Measurements from ENCODE around the gene SSRP1.
"Not testable (repeated sequence)": the region's sequence is repeated elsewhere in the genome, so short reads cannot be mapped to it uniquely, and the experiment has no call there.

The SSRP1 gene

GRCh38 chr11:57341250-57341808 is 5.6 kb upstream of the SSRP1 start:
- Mint-ChIP-seq H3K9me3 (no peaks in the 10 kb centered on the region), H3K4me3 (no peak overlapping the region), H3K27ac (ENCODE audit: low read depth) (no peak overlapping the region)

GRCh38 chr11:57340039-57340615 is 4.4 kb upstream of the SSRP1 start:
- ATAC-seq (replicated peaks; ENCODE audit: extremely low read depth, poor library complexity, severe bottlenecking): no peak
- no peak overlapping the region for H3K27ac Mint-ChIP-seq (ENCODE audit: low read depth)
- no peaks in the 10 kb centered on the region for H3K27me3 Mint-ChIP-seq
- H3K4me3 Mint-ChIP-seq: no peak overlapping the region
- no peaks in the 10 kb centered on the region for H3K9me3 Mint-ChIP-seq
- H3K36me3 Mint-ChIP-seq (ENCODE audit: insufficient read depth): peaks cover 8% of the 10 kb centered on the region
- peaks cover 12% of the 10 kb centered on the region for H3K4me1 Mint-ChIP-seq
- DNase-seq (ENCODE audit: low spot score in 2 of 2): no peak

More at GRCh38 chr11:57341250-57341808, 5.6 kb upstream of the SSRP1 start:
- Mint-ChIP-seq H3K27me3 (no peaks in the 10 kb centered on the region), H3K36me3 (ENCODE audit: insufficient read depth) (peaks cover 3% of the 10 kb centered on the region), H3K4me1 (peaks cover 10% of the 10 kb centered on the region)
- ATAC-seq (replicated peaks; ENCODE audit: extremely low read depth, poor library complexity, severe bottlenecking) (no peak), DNase-seq (ENCODE audit: low spot score in 2 of 2) (no peak)

- H3K4me3 Mint-ChIP-seq: no peak overlapping the region
- H3K9me3 Mint-ChIP-seq: no peaks in the 10 kb centered on the region
- peaks cover 20% of the 10 kb centered on the region for H3K4me1 Mint-ChIP-seq
- H3K27me3 Mint-ChIP-seq: no peaks in the 10 kb centered on the region
- no peak overlapping the region for H3K27ac Mint-ChIP-seq (ENCODE audit: low read depth)
- no peak for DNase-seq (ENCODE audit: low spot score in 2 of 2)
- peaks cover 9% of the 10 kb centered on the region for H3K36me3 Mint-ChIP-seq (ENCODE audit: insufficient read depth)
- ATAC-seq (replicated peaks; ENCODE audit: extremely low read depth, poor library complexity, severe bottlenecking): no peak
Measured at GRCh38 chr11:57339328-57339727, 3.6 kb upstream of the SSRP1 start.

- DNase-seq (ENCODE audit: low spot score in 2 of 2) (no peak), ATAC-seq (replicated peaks; ENCODE audit: extremely low read depth, poor library complexity, severe bottlenecking) (no peak)
- no peaks in the 10 kb centered on the region for H3K9me3 Mint-ChIP-seq
- peaks cover 26% of the 10 kb centered on the region for H3K4me1 Mint-ChIP-seq
- peak within 1 kb of the TSS; percentile 56 for H3K27ac Mint-ChIP-seq (ENCODE audit: low read depth)
- no peaks in the 10 kb centered on the region for H3K27me3 Mint-ChIP-seq
- peaks cover 14% of the 10 kb centered on the region for H3K36me3 Mint-ChIP-seq (ENCODE audit: insufficient read depth)
- H3K4me3 Mint-ChIP-seq: no peak within 1 kb of the TSS
Measured at GRCh38 chr11:57338142-57338541, 2.5 kb upstream of the SSRP1 start, which contains the start of gene P2RX3. P2RX3 (plus strand) TSS chr11:57338352; CDS start chr11:57338551, 199 bp downstream.

GRCh38 chr11:57336856-57337255 is 1.2 kb upstream of the SSRP1 start:
- peaks cover 26% of the 10 kb centered on the region for H3K4me1 Mint-ChIP-seq
- not testable (repeated sequence) for ATAC-seq (replicated peaks; ENCODE audit: extremely low read depth, poor library complexity, severe bottlenecking); H3K27me3 Mint-ChIP-seq; DNase-seq (ENCODE audit: low spot score in 2 of 2); H3K9me3 Mint-ChIP-seq
- peak overlapping the region; percentile 97 for H3K27ac Mint-ChIP-seq (ENCODE audit: low read depth)
- H3K4me3 Mint-ChIP-seq: peak overlapping the region; percentile 84
- H3K36me3 Mint-ChIP-seq (ENCODE audit: insufficient read depth): peaks cover 20% of the 10 kb centered on the region

- H3K4me3 Mint-ChIP-seq: peak overlapping the region; percentile 84
- peak; percentile 33 for ATAC-seq (replicated peaks; ENCODE audit: extremely low read depth, poor library complexity, severe bottlenecking)
- no peak for DNase-seq (ENCODE audit: low spot score in 2 of 2)
- no peaks in the 10 kb centered on the region for H3K27me3 Mint-ChIP-seq
- H3K4me1 Mint-ChIP-seq: peaks cover 26% of the 10 kb centered on the region
- peak overlapping the region; percentile 97 for H3K27ac Mint-ChIP-seq (ENCODE audit: low read depth)
- H3K9me3 Mint-ChIP-seq: no peaks in the 10 kb centered on the region
- H3K36me3 Mint-ChIP-seq (ENCODE audit: insufficient read depth): peaks cover 22% of the 10 kb centered on the region
Measured at GRCh38 chr11:57336111-57336666, 497 bp upstream of the SSRP1 start.

GRCh38 chr11:57335023-57335342 is 709 bp downstream of the SSRP1 start:
- DNase-seq (ENCODE audit: low spot score in 2 of 2): no peak
- Mint-ChIP-seq H3K27ac (ENCODE audit: low read depth) (peak overlapping the region; percentile 97), H3K36me3 (ENCODE audit: insufficient read depth) (peaks cover 33% of the 10 kb centered on the region), H3K27me3 (no peaks in the 10 kb centered on the region), H3K4me3 (peak overlapping the region; percentile 84), H3K4me1 (peaks cover 31% of the 10 kb centered on the region), H3K9me3 (no peaks in the 10 kb centered on the region)
- no peak for ATAC-seq (replicated peaks; ENCODE audit: extremely low read depth, poor library complexity, severe bottlenecking)

- H3K9me3 Mint-ChIP-seq: no peaks in the 10 kb centered on the region
- no peak overlapping the region for H3K4me3 Mint-ChIP-seq
- peaks cover 35% of the 10 kb centered on the region for H3K4me1 Mint-ChIP-seq
- ATAC-seq (replicated peaks; ENCODE audit: extremely low read depth, poor library complexity, severe bottlenecking): no peak
- H3K36me3 Mint-ChIP-seq (ENCODE audit: insufficient read depth): peaks cover 46% of the 10 kb centered on the region
- no peak overlapping the region for H3K27ac Mint-ChIP-seq (ENCODE audit: low read depth)
- no peak for DNase-seq (ENCODE audit: low spot score in 2 of 2)
- H3K27me3 Mint-ChIP-seq: no peaks in the 10 kb centered on the region
Measured at GRCh38 chr11:57332694-57333440, 2.8 kb downstream of the SSRP1 start.

- Mint-ChIP-seq H3K9me3 (no peaks in the 10 kb centered on the region), H3K27ac (ENCODE audit: low read depth) (no peak overlapping the region), H3K4me1 (peaks cover 38% of the 10 kb centered on the region), H3K27me3 (no peaks in the 10 kb centered on the region), H3K36me3 (ENCODE audit: insufficient read depth) (peaks cover 52% of the 10 kb centered on the region), H3K4me3 (no peak overlapping the region)
- no peak for DNase-seq (ENCODE audit: low spot score in 2 of 2)
- ATAC-seq (replicated peaks; ENCODE audit: extremely low read depth, poor library complexity, severe bottlenecking): no peak
Measured at GRCh38 chr11:57331720-57332119, 4.0 kb downstream of the SSRP1 start.

GRCh38 chr11:57330029-57330428 is 5.7 kb downstream of the SSRP1 start:
- no peak for ATAC-seq (replicated peaks; ENCODE audit: extremely low read depth, poor library complexity, severe bottlenecking)

GRCh38 chr11:57327721-57328120 is 8.0 kb downstream of the SSRP1 start:
- Mint-ChIP-seq H3K9me3 (no peaks in the 10 kb centered on the region), H3K4me1 (peaks cover 42% of the 10 kb centered on the region), H3K4me3 (peak overlapping the region; percentile 15), H3K27ac (ENCODE audit: low read depth) (peak overlapping the region; percentile 93), H3K36me3 (ENCODE audit: insufficient read depth) (peaks cover 56% of the 10 kb centered on the region), H3K27me3 (no peaks in the 10 kb centered on the region)
- ATAC-seq (replicated peaks; ENCODE audit: extremely low read depth, poor library complexity, severe bottlenecking): no peak
- no peak for DNase-seq (ENCODE audit: low spot score in 2 of 2)

More at GRCh38 chr11:57330029-57330428, 5.7 kb downstream of the SSRP1 start:
- no peaks in the 10 kb centered on the region for H3K9me3 Mint-ChIP-seq
- H3K36me3 Mint-ChIP-seq (ENCODE audit: insufficient read depth): peaks cover 54% of the 10 kb centered on the region
- peaks cover 41% of the 10 kb centered on the region for H3K4me1 Mint-ChIP-seq
- peak overlapping the region; percentile 50 for H3K27ac Mint-ChIP-seq (ENCODE audit: low read depth)
- DNase-seq (ENCODE audit: low spot score in 2 of 2): no peak
- no peak overlapping the region for H3K4me3 Mint-ChIP-seq
- no peaks in the 10 kb centered on the region for H3K27me3 Mint-ChIP-seq

GRCh38 chr11:57325735-57326048 is 10.0 kb downstream of the SSRP1 start:
- peak overlapping the region; percentile 84 for H3K4me3 Mint-ChIP-seq
- DNase-seq (ENCODE audit: low spot score in 2 of 2) (no peak), ATAC-seq (replicated peaks; ENCODE audit: extremely low read depth, poor library complexity, severe bottlenecking) (no peak)
- H3K36me3 Mint-ChIP-seq (ENCODE audit: insufficient read depth): peaks cover 45% of the 10 kb centered on the region
- H3K27me3 Mint-ChIP-seq: no peaks in the 10 kb centered on the region
- H3K27ac Mint-ChIP-seq (ENCODE audit: low read depth): peak overlapping the region; percentile 93
- peaks cover 44% of the 10 kb centered on the region for H3K4me1 Mint-ChIP-seq
- no peaks in the 10 kb centered on the region for H3K9me3 Mint-ChIP-seq

Measured in central memory CD8-positive, alpha-beta T cell (primary cell).